K562 (cell line): Measurements from ENCODE around the gene PSMA5. TPM values are rescaled to one million over a fixed set of nuclear protein-coding genes. Genes with fewer than 3 reads are reported as not detected.

Experiments used
- BCOR ChIP-seq: fragments of 450-650 bp; IDR thresholded peaks from 2 replicates; pipeline ENCODE4 v1.6.1; 2016
- CBFA2T3 ChIP-seq: fragments of 450-650 bp; IDR thresholded peaks from 2 replicates; pipeline ENCODE4 v1.6.1; 2017
- CEBPG ChIP-seq, 3 experiments: fragments of 200-800 bp in 1 of 3; sonication (Bioruptor generic) in 1 of 3; sonication (generic) in 1 of 3; formaldehyde crosslinking in 1 of 3; IDR thresholded peaks in 2 of 3; conservative IDR thresholded peaks in 1 of 3; 2 replicates each; pipeline versions ENCODE4 v1.6.1 to v1.8.0; 2016 to 2022; ENCODE audit warnings: missing compliant biosample characterization in 2 of 3, missing genetic modification characterization in 2 of 3, mild to moderate bottlenecking in 1 of 3, missing genetic modification reagents in 1 of 3
- CTCF ChIP-seq, 3 experiments: IDR thresholded peaks in 2 of 3; conservative IDR thresholded peaks in 1 of 3; 2 replicates each; pipeline ENCODE4 v1.5.1; 2011 to 2012; ENCODE audit warnings: low read length in 3 of 3, mild to moderate bottlenecking in 3 of 3, control low read depth in 2 of 3, improper control_type of control experiment in 1 of 3, inconsistent platforms in 1 of 3, low read depth in 1 of 3, mixed read lengths in 1 of 3, moderate library complexity in 1 of 3; ENCODE audit not compliant: insufficient read depth in 2 of 3
- EP300 ChIP-seq: IDR thresholded peaks from 2 replicates; pipeline ENCODE4 v1.6.1; 2012; ENCODE audit warnings: low read length, improper control_type of control experiment
- MAFF ChIP-seq: IDR thresholded peaks from 2 replicates; pipeline ENCODE4 v1.6.1; 2012; ENCODE audit warnings: low read length, improper control_type of control experiment
- MYNN ChIP-seq, 2 experiments: sonication (generic); formaldehyde crosslinking in 1 of 2; IDR thresholded peaks; 2 replicates each; pipeline versions ENCODE4 v1.5.0 to v1.6.1; 2016 to 2020; ENCODE audit warnings: antibody characterized with exemption in 1 of 2, missing genetic modification reagents in 1 of 2
- NCOR1 ChIP-seq: fragments of 450-650 bp; IDR thresholded peaks from 2 replicates; pipeline ENCODE4 v1.6.1; 2016; ENCODE audit warnings: mild to moderate bottlenecking, moderate library complexity
- PRDM10 ChIP-seq: fragments of 450-650 bp; IDR thresholded peaks from 2 replicates; pipeline ENCODE4 v1.6.1; 2018; ENCODE audit not compliant: partially characterized antibody
- RBM22 ChIP-seq: fragments of 200-400 bp; formaldehyde crosslinking; IDR thresholded peaks from 2 replicates; pipeline ENCODE4 v1.6.1; 2018; ENCODE audit warnings: low read length, low read depth; ENCODE audit not compliant: poor library complexity, severe bottlenecking
- SMARCA4 ChIP-seq: fragments of 450-650 bp; IDR thresholded peaks from 2 replicates; pipeline ENCODE4 v1.6.1; 2016
- TFAP4 ChIP-seq: sonication (generic); formaldehyde crosslinking; IDR thresholded peaks from 2 replicates; pipeline ENCODE4 v1.8.0; 2022; ENCODE audit warnings: missing genetic modification reagents, mild to moderate bottlenecking, moderate library complexity, borderline replicate concordance
- TOE1 ChIP-seq, 2 experiments: fragments of 450-650 bp in 1 of 2; sonication (generic) in 1 of 2; formaldehyde crosslinking in 1 of 2; IDR thresholded peaks; 2 replicates each; pipeline versions ENCODE4 v1.7.1 to v1.8.0; 2016 to 2022; ENCODE audit warnings: borderline replicate concordance in 2 of 2, mild to moderate bottlenecking in 2 of 2, antibody characterized with exemption in 1 of 2, inconsistent platforms in 1 of 2, low read depth in 1 of 2, missing genetic modification reagents in 1 of 2, moderate library complexity in 1 of 2
- ZEB2 ChIP-seq: fragments of 450-650 bp; IDR thresholded peaks from 2 replicates; pipeline ENCODE4 v1.6.1; 2016
- ZFP36 ChIP-seq: fragments of 150-350 bp; IDR thresholded peaks from 2 replicates; pipeline ENCODE4 v1.6.1; 2018; ENCODE audit warnings: low read length, low read depth; ENCODE audit not compliant: partially characterized antibody
- ZNF274 ChIP-seq: IDR thresholded peaks from 2 replicates; pipeline ENCODE4 v1.6.1; 2011; ENCODE audit warnings: low read depth, mild to moderate bottlenecking, low read length, moderate library complexity, borderline replicate concordance
- ZNF354B ChIP-seq: fragments of 250-450 bp; sonication (Bioruptor Pico); IDR thresholded peaks from 2 replicates; pipeline ENCODE4 v1.4.0; 2020
- ZNF766 ChIP-seq: fragments of 200-800 bp; sonication (Bioruptor generic); conservative IDR thresholded peaks from 2 replicates; pipeline ENCODE4 v1.6.1; 2016; ENCODE audit warnings: missing genetic modification characterization, missing compliant biosample characterization
- polyA plus RNA-seq, 8 experiments: library from polyadenylated mRNA; depleted of rRNA in 4 of 8; stranded (reverse) in 5 of 8; unstranded in 3 of 8; fragments of >200 nt; fragmentation: Nextera tagmentation in 2 of 8; fragmentation: Illumina TruSeq in 1 of 8; extraction: Ambion mirVana in 2 of 8; extraction: Trizol in 1 of 8; gene quantifications; 2 replicates each; pipeline versions ENCODE4 v1.2.1 to v1.2.3, GENCODE V29; 2011 to 2014; ENCODE audit warnings: inconsistent platforms in 1 of 8, missing spikeins in 1 of 8
- total RNA-seq, 7 experiments: library from RNA; depleted of rRNA in 6 of 7; stranded (reverse); fragments of >200 nt in 6 of 7; fragmentation: Illumina TruSeq in 2 of 7; extraction: Trizol in 2 of 7; gene quantifications; 2 replicates each; pipeline versions ENCODE4 v1.2.1 to v1.2.3, GENCODE V29; 2011 to 2021; ENCODE audit warnings: low replicate concordance in 1 of 7

Gene PSMA5
- total and polyA plus RNA-seq, 9 of the 15 experiments (the other 6 are each of a cell fraction or from before 2014, with no cell fraction given): 82.6 to 542 (median 287) TPM

GRCh38 chr1:109393617-109394233 lies 32.5 kb downstream of the PSMA5 start (continued):
- TF ChIP-seq MYNN (IDR thresholded peaks at IDR 0.05) (no peak), MYNN (CRISPR knock-in tag; IDR thresholded peaks at IDR 0.05) (no peak), TFAP4 (CRISPR knock-in tag) (no peak), ZFP36 (peak; percentile 72), ZEB2 (no peak), CBFA2T3 (peak; percentile 58), ZNF274 (no peak), ZNF766 (CRISPR knock-in tag) (no peak; the same call in 1 of the 2 replicates), RBM22 (no peak), SMARCA4 (peak; percentile 50; the same call in 1 of the 2 replicates), CEBPG (CRISPR knock-in tag; IDR thresholded peaks at IDR 0.05) (no peak), CEBPG (tag; conservative IDR thresholded peaks at IDR 0.05 in 1 of 2, IDR thresholded peaks at IDR 0.05 in 1 of 2) (peak; percentile 72 to 79), TOE1 (IDR thresholded peaks at IDR 0.05; ENCODE audit: borderline replicate concordance) (no peak), TOE1 (CRISPR knock-in tag; IDR thresholded peaks at IDR 0.05; ENCODE audit: borderline replicate concordance, low read depth) (no peak), MAFF (no peak), CTCF (IDR thresholded peaks at IDR 0.05 in 2 of 3, conservative IDR thresholded peaks at IDR 0.05 in 1 of 3; ENCODE audit: insufficient read depth in 2 of 3, low read depth in 1 of 3, low read length in 3 of 3) (no peak), PRDM10 (no peak), BCOR (peak; percentile 73; the same call in 1 of the 2 replicates), NCOR1 (peak; percentile 21; the same call in 1 of the 2 replicates), ZNF354B (CRISPR knock-in tag) (no peak), EP300 (peak; percentile 24; the same call in 1 of the 2 replicates)
